Measurements from ENCODE around the gene SYNGAP1. TPM values are rescaled to one million over a fixed set of nuclear protein-coding genes. Genes with fewer than 3 reads are reported as not detected.

Gene SYNGAP1
- total and polyA plus RNA-seq, 2 experiments from 2014 or later, result 13.9 to 45.0 TPM

DNA sequence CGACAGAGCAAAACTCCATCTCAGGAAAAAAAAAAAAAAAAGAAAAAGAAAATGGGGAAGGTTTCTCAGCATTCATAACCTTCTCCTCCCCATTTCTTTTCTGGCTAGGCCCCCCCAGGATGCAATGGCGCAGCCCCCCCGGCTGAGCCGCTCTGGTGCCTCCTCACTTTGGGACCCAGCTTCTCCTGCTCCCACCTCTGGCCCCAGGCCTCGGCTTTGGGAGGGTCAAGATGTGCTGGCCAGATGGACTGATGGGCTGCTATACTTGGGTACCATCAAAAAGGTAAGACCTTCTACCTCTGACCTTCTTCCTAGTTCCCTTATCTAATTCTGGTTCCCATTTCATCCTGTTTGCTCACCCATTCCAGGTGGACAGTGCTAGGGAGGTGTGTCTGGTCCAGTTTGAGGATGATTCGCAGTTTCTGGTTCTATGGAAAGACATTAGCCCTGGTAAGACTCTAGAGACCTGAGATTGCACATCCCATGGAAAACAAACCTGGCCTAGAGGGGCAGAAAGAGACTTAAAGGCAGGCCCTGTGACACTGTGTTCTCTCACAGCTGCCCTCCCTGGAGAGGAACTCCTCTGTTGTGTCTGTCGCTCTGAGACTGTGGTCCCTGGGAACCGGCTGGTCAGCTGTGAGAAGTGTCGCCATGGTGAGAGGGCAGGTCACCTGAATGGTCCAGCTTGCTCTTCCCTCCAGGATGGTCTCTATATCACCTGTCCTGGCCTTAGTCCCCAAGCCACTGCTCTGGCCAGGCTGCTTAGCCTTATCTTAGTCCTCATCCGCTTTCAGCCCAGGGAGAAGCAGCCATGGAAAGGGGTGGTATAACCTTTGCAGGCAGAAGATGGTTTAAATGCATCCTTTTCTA is 7.5 kb upstream of the SYNGAP1 start (continued):
- TF ChIP-seq, protein P1, sequence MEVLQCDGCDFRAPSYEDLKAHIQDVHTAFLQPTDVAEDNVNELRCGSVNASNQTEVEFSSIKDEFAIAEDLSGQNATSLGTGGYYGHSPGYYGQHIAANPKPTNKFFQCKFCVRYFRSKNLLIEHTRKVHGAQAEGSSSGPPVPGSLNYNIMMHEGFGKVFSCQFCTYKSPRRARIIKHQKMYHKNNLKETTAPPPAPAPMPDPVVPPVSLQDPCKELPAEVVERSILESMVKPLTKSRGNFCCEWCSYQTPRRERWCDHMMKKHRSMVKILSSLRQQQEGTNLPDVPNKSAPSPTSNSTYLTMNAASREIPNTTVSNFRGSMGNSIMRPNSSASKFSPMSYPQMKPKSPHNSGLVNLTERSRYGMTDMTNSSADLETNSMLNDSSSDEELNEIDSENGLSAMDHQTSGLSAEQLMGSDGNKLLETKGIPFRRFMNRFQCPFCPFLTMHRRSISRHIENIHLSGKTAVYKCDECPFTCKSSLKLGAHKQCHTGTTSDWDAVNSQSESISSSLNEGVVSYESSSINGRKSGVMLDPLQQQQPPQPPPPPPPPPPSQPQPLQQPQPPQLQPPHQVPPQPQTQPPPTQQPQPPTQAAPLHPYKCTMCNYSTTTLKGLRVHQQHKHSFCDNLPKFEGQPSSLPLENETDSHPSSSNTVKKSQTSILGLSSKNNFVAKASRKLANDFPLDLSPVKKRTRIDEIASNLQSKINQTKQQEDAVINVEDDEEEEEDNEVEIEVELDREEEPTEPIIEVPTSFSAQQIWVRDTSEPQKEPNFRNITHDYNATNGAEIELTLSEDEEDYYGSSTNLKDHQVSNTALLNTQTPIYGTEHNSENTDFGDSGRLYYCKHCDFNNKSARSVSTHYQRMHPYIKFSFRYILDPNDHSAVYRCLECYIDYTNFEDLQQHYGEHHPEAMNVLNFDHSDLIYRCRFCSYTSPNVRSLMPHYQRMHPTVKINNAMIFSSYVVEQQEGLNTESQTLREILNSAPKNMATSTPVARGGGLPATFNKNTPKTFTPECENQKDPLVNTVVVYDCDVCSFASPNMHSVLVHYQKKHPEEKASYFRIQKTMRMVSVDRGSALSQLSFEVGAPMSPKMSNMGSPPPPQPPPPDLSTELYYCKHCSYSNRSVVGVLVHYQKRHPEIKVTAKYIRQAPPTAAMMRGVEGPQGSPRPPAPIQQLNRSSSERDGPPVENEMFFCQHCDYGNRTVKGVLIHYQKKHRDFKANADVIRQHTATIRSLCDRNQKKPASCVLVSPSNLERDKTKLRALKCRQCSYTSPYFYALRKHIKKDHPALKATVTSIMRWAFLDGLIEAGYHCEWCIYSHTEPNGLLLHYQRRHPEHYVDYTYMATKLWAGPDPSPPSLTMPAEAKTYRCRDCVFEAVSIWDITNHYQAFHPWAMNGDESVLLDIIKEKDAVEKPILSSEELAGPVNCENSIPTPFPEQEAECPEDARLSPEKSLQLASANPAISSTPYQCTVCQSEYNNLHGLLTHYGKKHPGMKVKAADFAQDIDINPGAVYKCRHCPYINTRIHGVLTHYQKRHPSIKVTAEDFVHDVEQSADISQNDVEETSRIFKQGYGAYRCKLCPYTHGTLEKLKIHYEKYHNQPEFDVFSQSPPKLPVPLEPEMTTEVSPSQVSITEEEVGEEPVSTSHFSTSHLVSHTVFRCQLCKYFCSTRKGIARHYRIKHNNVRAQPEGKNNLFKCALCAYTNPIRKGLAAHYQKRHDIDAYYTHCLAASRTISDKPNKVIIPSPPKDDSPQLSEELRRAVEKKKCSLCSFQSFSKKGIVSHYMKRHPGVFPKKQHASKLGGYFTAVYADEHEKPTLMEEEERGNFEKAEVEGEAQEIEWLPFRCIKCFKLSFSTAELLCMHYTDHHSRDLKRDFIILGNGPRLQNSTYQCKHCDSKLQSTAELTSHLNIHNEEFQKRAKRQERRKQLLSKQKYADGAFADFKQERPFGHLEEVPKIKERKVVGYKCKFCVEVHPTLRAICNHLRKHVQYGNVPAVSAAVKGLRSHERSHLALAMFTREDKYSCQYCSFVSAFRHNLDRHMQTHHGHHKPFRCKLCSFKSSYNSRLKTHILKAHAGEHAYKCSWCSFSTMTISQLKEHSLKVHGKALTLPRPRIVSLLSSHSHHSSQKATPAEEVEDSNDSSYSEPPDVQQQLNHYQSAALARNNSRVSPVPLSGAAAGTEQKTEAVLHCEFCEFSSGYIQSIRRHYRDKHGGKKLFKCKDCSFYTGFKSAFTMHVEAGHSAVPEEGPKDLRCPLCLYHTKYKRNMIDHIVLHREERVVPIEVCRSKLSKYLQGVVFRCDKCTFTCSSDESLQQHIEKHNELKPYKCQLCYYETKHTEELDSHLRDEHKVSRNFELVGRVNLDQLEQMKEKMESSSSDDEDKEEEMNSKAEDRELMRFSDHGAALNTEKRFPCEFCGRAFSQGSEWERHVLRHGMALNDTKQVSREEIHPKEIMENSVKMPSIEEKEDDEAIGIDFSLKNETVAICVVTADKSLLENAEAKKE (CRISPR knock-in tag; IDR thresholded peaks at IDR 0.05), result no peak
- TF ChIP-seq EZH2 (IDR thresholded peaks at IDR 0.05; ENCODE audit: low read depth, unreplicated experiment) (no peak), STAT1 (IDR thresholded peaks at IDR 0.05; ENCODE audit: unreplicated experiment) (no peak)
- TF ChIP-seq, protein P2, sequence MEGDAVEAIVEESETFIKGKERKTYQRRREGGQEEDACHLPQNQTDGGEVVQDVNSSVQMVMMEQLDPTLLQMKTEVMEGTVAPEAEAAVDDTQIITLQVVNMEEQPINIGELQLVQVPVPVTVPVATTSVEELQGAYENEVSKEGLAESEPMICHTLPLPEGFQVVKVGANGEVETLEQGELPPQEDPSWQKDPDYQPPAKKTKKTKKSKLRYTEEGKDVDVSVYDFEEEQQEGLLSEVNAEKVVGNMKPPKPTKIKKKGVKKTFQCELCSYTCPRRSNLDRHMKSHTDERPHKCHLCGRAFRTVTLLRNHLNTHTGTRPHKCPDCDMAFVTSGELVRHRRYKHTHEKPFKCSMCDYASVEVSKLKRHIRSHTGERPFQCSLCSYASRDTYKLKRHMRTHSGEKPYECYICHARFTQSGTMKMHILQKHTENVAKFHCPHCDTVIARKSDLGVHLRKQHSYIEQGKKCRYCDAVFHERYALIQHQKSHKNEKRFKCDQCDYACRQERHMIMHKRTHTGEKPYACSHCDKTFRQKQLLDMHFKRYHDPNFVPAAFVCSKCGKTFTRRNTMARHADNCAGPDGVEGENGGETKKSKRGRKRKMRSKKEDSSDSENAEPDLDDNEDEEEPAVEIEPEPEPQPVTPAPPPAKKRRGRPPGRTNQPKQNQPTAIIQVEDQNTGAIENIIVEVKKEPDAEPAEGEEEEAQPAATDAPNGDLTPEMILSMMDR (conservative IDR thresholded peaks at IDR 0.05; ENCODE audit: low read depth in 2 of 2), result no peak

All from GM23338 (cell line).